Measurements from ENCODE around the gene WWTR1. TPM values are rescaled to one million over a fixed set of nuclear protein-coding genes. Genes with fewer than 3 reads are reported as not detected.

Gene WWTR1
- total and polyA plus RNA-seq, 8 donors, result 15.4 to 116 (median 61.4) TPM

GRCh38 chr3:149610351-149611105 lies 47.3 kb downstream of the WWTR1 start:
- Histone ChIP-seq H3K4me3 (no peak overlapping the region), H3K36me3 (no peaks in the 10 kb centered on the region), H3K27me3 (no peaks in the 10 kb centered on the region), H3K4me1 (peaks cover 0 to 66% (median 36%) of the 10 kb centered on the region in 4 donors), H3K27ac (peak overlapping the region in 3 of 5 donors; percentile 10 to 44 (median 32)), H3K9me3 (no peaks in the 10 kb centered on the region)
- peak in 1 of 2 donors; percentile 48 for DNase-seq
- 41 to 53% (median 47%) methylated on average over 6 of the region's 6 CpGs for WGBS, 5 donors
- intact Hi-C loops (cut with DNase I; ENCODE audit: low total_unique reads), result no loop called here
- no peak for TF ChIP-seq POLR2A (IDR thresholded peaks at IDR 0.05)
- no peak for TF ChIP-seq CTCF (IDR thresholded peaks at IDR 0.05)

- peaks cover 6 to 72% (median 40%) of the 10 kb centered on the region in 4 donors for H3K4me1 ChIP-seq
- peaks cover 0 to 5% (median 0%) of the 10 kb centered on the region in 4 donors for H3K36me3 ChIP-seq
- intact Hi-C loops (cut with DNase I; ENCODE audit: low total_unique reads), result no loop called here
- DNase-seq, result peak in 1 of 2 donors; percentile 29
- TF ChIP-seq CTCF (IDR thresholded peaks at IDR 0.05), result no peak
- H3K27ac ChIP-seq, result peak overlapping the region in 3 of 5 donors; percentile 9 to 44 (median 10)
- no peaks in the 10 kb centered on the region for H3K9me3 ChIP-seq
- 22 to 39% (median 25%) methylated on average over 4 of the region's 4 CpGs for WGBS, 5 donors
- H3K4me3 ChIP-seq, result no peak overlapping the region
- H3K27me3 ChIP-seq, result no peaks in the 10 kb centered on the region
Measured at GRCh38 chr3:149609595-149609994, 48.2 kb downstream of the WWTR1 start.

- Histone ChIP-seq H3K4me1 (peaks cover 12 to 75% (median 44%) of the 10 kb centered on the region in 4 donors), H3K9me3 (no peaks in the 10 kb centered on the region), H3K4me3 (no peak overlapping the region), H3K36me3 (peaks cover 0 to 6% (median 0%) of the 10 kb centered on the region in 4 donors), H3K27me3 (no peaks in the 10 kb centered on the region), H3K27ac (peak overlapping the region in 2 of 5 donors; percentile 9 to 44)
- intact Hi-C loops (cut with DNase I; ENCODE audit: low total_unique reads), result no loop called here
- no peak for DNase-seq
- TF ChIP-seq EP300 (IDR thresholded peaks at IDR 0.05), result no peak
- no peak for TF ChIP-seq CTCF (IDR thresholded peaks at IDR 0.05)
- no peak for TF ChIP-seq POLR2AphosphoS5 (IDR thresholded peaks at IDR 0.05)
- TF ChIP-seq POLR2A (IDR thresholded peaks at IDR 0.05), result no peak
- 82 to 90% (median 86%) methylated on average over 3 of the region's 3 CpGs for WGBS, 5 donors
Measured at GRCh38 chr3:149608987-149609386, 48.8 kb downstream of the WWTR1 start.

- no peak for DNase-seq
- no peaks in the 10 kb centered on the region for H3K27me3 ChIP-seq
- intact Hi-C loops (cut with DNase I; ENCODE audit: low total_unique reads), result no loop called here
- H3K27ac ChIP-seq, result peak overlapping the region in 1 of 5 donors; percentile 2
- no peaks in the 10 kb centered on the region for H3K9me3 ChIP-seq
- H3K4me1 ChIP-seq, result peaks cover 12 to 78% (median 51%) of the 10 kb centered on the region in 4 donors
- H3K36me3 ChIP-seq, result peaks cover 0 to 6% (median 0%) of the 10 kb centered on the region in 4 donors
- no peak overlapping the region for H3K4me3 ChIP-seq
- WGBS, 5 donors, result 74 to 93% (median 89%) methylated on average over 2 of the region's 2 CpGs
- no peak for TF ChIP-seq CTCF (IDR thresholded peaks at IDR 0.05)
- no peak for TF ChIP-seq POLR2A (IDR thresholded peaks at IDR 0.05)
- no peak for TF ChIP-seq EP300 (IDR thresholded peaks at IDR 0.05)
- no peak for TF ChIP-seq POLR2AphosphoS5 (IDR thresholded peaks at IDR 0.05)
Measured at GRCh38 chr3:149605902-149606301, 51.9 kb downstream of the WWTR1 start.
